IMR-90 (cell line): ENCODE measurements around the gene PCNX2. TPM values are rescaled to one million over a fixed set of nuclear protein-coding genes. Genes with fewer than 3 reads are reported as not detected.

Experiments used
- ATAC-seq: fragments of 200-7000 bp; cut with Tn5 transposase; 2 replicates; pipeline ENCODE4 v1.9.1; 2020; ENCODE audit warnings: low read depth, mild to moderate bottlenecking, moderate library complexity
- BruUV-seq: library from RNA; stranded (reverse); fragments of 400-500 nt; replicated peaks from 2 replicates; lab custom pipeline; 2021; lab: Mats Ljungman, UMichigan
- CTCF ChIA-PET: fragments of 300-600 bp; formaldehyde crosslinking; extraction: SDS; loops from one replicate; lab custom pipeline; 2021; ENCODE audit warnings: antibody characterized with exemption; lab: Yijun Ruan, JAX
- POLR2A ChIA-PET: fragments of 300-600 bp; sonication (Branson Sonifier 250); formaldehyde crosslinking; loops from one replicate; lab custom pipeline; 2022; ENCODE audit warnings: antibody characterized with exemption; ENCODE audit not compliant: unreplicated experiment; lab: Charles Lee
- DNase-seq: peaks from one replicate; pipeline ENCODE4 v3.0.0; 2013
- H2AFZ ChIP-seq: replicated peaks from 2 replicates; pipeline ENCODE3; 2013; ENCODE audit warnings: low read length, mild to moderate bottlenecking; ENCODE audit not compliant: poor library complexity
- H2AK5ac ChIP-seq: 2 replicates; pipeline ENCODE4 v1.6.1; 2013; ENCODE audit warnings: low read depth, low read length, inconsistent platforms
- H2AK9ac ChIP-seq: replicated peaks from 2 replicates; pipeline ENCODE3; 2013; ENCODE audit warnings: mild to moderate bottlenecking, low read depth, low read length, moderate library complexity; ENCODE audit not compliant: poor library complexity
- H2BK120ac ChIP-seq: 2 replicates; pipeline ENCODE4 v1.6.1; 2013; ENCODE audit warnings: low read depth, low read length, inconsistent platforms
- H2BK15ac ChIP-seq: 3 replicates; pipeline ENCODE4 v1.6.1; 2013; ENCODE audit warnings: low read depth, low read length, inconsistent platforms
- H2BK20ac ChIP-seq: 2 replicates; pipeline ENCODE4 v1.6.1; 2013; ENCODE audit warnings: low read depth, mild to moderate bottlenecking, inconsistent platforms, low read length, moderate library complexity
- H2BK5ac ChIP-seq: 2 replicates; pipeline ENCODE4 v1.6.1; 2013; ENCODE audit warnings: mild to moderate bottlenecking, low read depth, low read length, inconsistent platforms; ENCODE audit not compliant: poor library complexity, severe bottlenecking
- H3K14ac ChIP-seq: replicated peaks from 2 replicates; pipeline ENCODE4 v1.6.1; 2013; ENCODE audit warnings: low read depth, low read length, inconsistent platforms
- H3K18ac ChIP-seq: 2 replicates; pipeline ENCODE4 v1.6.1; 2013; ENCODE audit warnings: low read depth, low read length, control low read depth
- H3K23ac ChIP-seq: 2 replicates; pipeline ENCODE4 v1.6.1; 2013; ENCODE audit warnings: low read depth, low read length, inconsistent platforms
- H3K27ac ChIP-seq: 2 replicates; pipeline ENCODE4 v1.5.1; 2013; ENCODE audit warnings: mild to moderate bottlenecking, control low read depth, low read length; ENCODE audit not compliant: insufficient read depth
- H3K27me3 ChIP-seq: 2 replicates; pipeline ENCODE4 v1.6.1; 2013; ENCODE audit warnings: low read length; ENCODE audit not compliant: control insufficient read depth, insufficient read depth
- H3K36me3 ChIP-seq: 2 replicates; pipeline ENCODE4 v1.6.1; 2013; ENCODE audit warnings: low read length, mixed read lengths; ENCODE audit not compliant: control insufficient read depth, insufficient read depth
- H3K4ac ChIP-seq: 2 replicates; pipeline ENCODE4 v1.6.1; 2013; ENCODE audit warnings: low read depth, low read length, inconsistent platforms
- H3K4me1 ChIP-seq: 2 replicates; pipeline ENCODE4 v1.6.1; 2013; ENCODE audit warnings: low read length, mixed read lengths; ENCODE audit not compliant: control insufficient read depth, insufficient read depth
- H3K4me2 ChIP-seq: 2 replicates; pipeline ENCODE4 v1.6.1; 2013; ENCODE audit warnings: low read depth, mild to moderate bottlenecking, control low read depth, low read length, moderate library complexity
- H3K4me3 ChIP-seq: 2 replicates; pipeline ENCODE4 v1.5.1; 2013; ENCODE audit warnings: low read depth, mild to moderate bottlenecking, control low read depth, low read length, moderate library complexity; ENCODE audit not compliant: insufficient read depth
- H3K56ac ChIP-seq: 2 replicates; pipeline ENCODE4 v1.6.1; 2013; ENCODE audit warnings: low read length, inconsistent platforms; ENCODE audit not compliant: insufficient read depth; ENCODE audit errors: extremely low read depth
- H3K79me1 ChIP-seq, 2 experiments: 2 replicates each; pipeline ENCODE4 v1.6.1; 2013; ENCODE audit warnings: low read length in 2 of 2, inconsistent platforms in 1 of 2, low read depth in 1 of 2
- H3K9ac ChIP-seq: 2 replicates; pipeline ENCODE4 v1.6.1; 2013; ENCODE audit warnings: low read depth, low read length, control low read depth
- H3K9me1 ChIP-seq: 2 replicates; pipeline ENCODE4 v1.6.1; 2013; ENCODE audit warnings: low read length, inconsistent platforms; ENCODE audit not compliant: insufficient read depth
- H3K9me3 ChIP-seq: 2 replicates; pipeline ENCODE4 v1.6.1; 2013; ENCODE audit warnings: low read length; ENCODE audit not compliant: control insufficient read depth, insufficient read depth
- H4K20me1 ChIP-seq: 2 replicates; pipeline ENCODE4 v1.6.1; 2013; ENCODE audit warnings: low read length, inconsistent platforms; ENCODE audit not compliant: insufficient read depth
- H4K5ac ChIP-seq: 2 replicates; pipeline ENCODE4 v1.6.1; 2013; ENCODE audit warnings: mild to moderate bottlenecking, low read depth, low read length, control low read depth
- H4K8ac ChIP-seq, 2 experiments: 2 replicates each; pipeline ENCODE4 v1.6.1; 2013; ENCODE audit warnings: low read depth in 2 of 2, low read length in 2 of 2, control low read depth in 1 of 2, inconsistent platforms in 1 of 2
- H4K91ac ChIP-seq: 2 replicates; pipeline ENCODE4 v1.6.1; 2013; ENCODE audit warnings: low read depth, low read length, inconsistent platforms; ENCODE audit not compliant: insufficient read depth
- BHLHE40 ChIP-seq: fragments of 150-350 bp; IDR thresholded peaks from 2 replicates; pipeline ENCODE4 v1.6.1; 2016; ENCODE audit warnings: mild to moderate bottlenecking, low read depth, low read length
- CEBPB ChIP-seq: IDR thresholded peaks from 2 replicates; pipeline ENCODE4 v1.6.1; 2012; ENCODE audit warnings: low read depth, low read length, improper control_type of control experiment
- CHD1 ChIP-seq: IDR thresholded peaks from 2 replicates; pipeline ENCODE4 v1.6.1; 2012; ENCODE audit warnings: low read depth, low read length, improper control_type of control experiment
- ELK1 ChIP-seq: fragments of 150-350 bp; IDR thresholded peaks from 2 replicates; pipeline ENCODE4 v1.6.1; 2016; ENCODE audit warnings: low read depth, mild to moderate bottlenecking, low read length, moderate library complexity, borderline replicate concordance
- FOS ChIP-seq: fragments of 150-350 bp; IDR thresholded peaks from 2 replicates; pipeline ENCODE4 v1.6.1; 2016; ENCODE audit warnings: low read depth, low read length
- MAFK ChIP-seq: IDR thresholded peaks from 2 replicates; pipeline ENCODE4 v1.6.1; 2012; ENCODE audit warnings: low read depth, low read length, improper control_type of control experiment
- MAZ ChIP-seq: IDR thresholded peaks from 2 replicates; pipeline ENCODE4 v1.6.1; 2012; ENCODE audit warnings: low read depth, mild to moderate bottlenecking, low read length, improper control_type of control experiment, moderate library complexity, borderline replicate concordance
- MXI1 ChIP-seq: IDR thresholded peaks from 2 replicates; pipeline ENCODE4 v1.6.1; 2012; ENCODE audit warnings: low read depth, mild to moderate bottlenecking, low read length, moderate library complexity, borderline replicate concordance
- NFE2L2 ChIP-seq: fragments of 150-350 bp; IDR thresholded peaks from 2 replicates; pipeline ENCODE4 v1.6.1; 2016; ENCODE audit warnings: low read depth, mild to moderate bottlenecking, low read length
- POLR2A ChIP-seq: IDR thresholded peaks from 2 replicates; pipeline ENCODE4 v1.6.1; 2012; ENCODE audit warnings: mild to moderate bottlenecking, low read depth, low read length
- RAD21 ChIP-seq: IDR thresholded peaks from 2 replicates; pipeline ENCODE4 v1.6.1; 2012; ENCODE audit warnings: low read length, improper control_type of control experiment
- RFX5 ChIP-seq: IDR thresholded peaks from 2 replicates; pipeline ENCODE4 v1.8.0; 2012; ENCODE audit warnings: low read depth, mild to moderate bottlenecking, low read length, moderate library complexity
- SMC3 ChIP-seq: fragments of 150-350 bp; IDR thresholded peaks from 2 replicates; pipeline ENCODE4 v1.6.1; 2016; ENCODE audit warnings: low read depth, mild to moderate bottlenecking, antibody characterized with exemption, low read length, moderate library complexity
- WGBS, 2 experiments: methylation state at CpG; one replicate each; pipeline versions ENCODE4 v1.1.5 to v1.1.7; 2013; ENCODE audit warnings: missing lambda C conversion rate in 2 of 2; ENCODE audit not compliant: insufficient read length in 1 of 2; ENCODE audit errors: extremely low coverage in 2 of 2; 5-methylcytosine and 5-hydroxymethylcytosine counted together
- dilution Hi-C: fragments of 300-500 bp; cut with HindIII; formaldehyde crosslinking; loops from one replicate; pipeline ENCODE4 v1.14.3; 2018; ENCODE audit warnings: low sequenced_read_pairs; ENCODE audit not compliant: unreplicated experiment
- in situ Hi-C: fragments of 300-500 bp; cut with MboI; formaldehyde crosslinking; loops from 3 replicates; pipeline ENCODE4 v1.14.3; 2019; ENCODE audit warnings: low sequenced_read_pairs, inconsistent platforms, mixed read lengths
- intact Hi-C: fragments of 100-400 bp; cut with micrococcal nuclease; formaldehyde crosslinking; loops from 2 replicates; pipeline ENCODE4 v1.10.0; 2022
- polyA plus RNA-seq, 3 experiments: library from polyadenylated mRNA; depleted of rRNA; stranded (reverse); fragments of >200 nt; gene quantifications; 2 replicates each; pipeline ENCODE4 v1.2.3, GENCODE V29; 2012; ENCODE audit warnings: low replicate concordance in 1 of 3
- total RNA-seq: library from RNA; depleted of rRNA; stranded (reverse); fragments of >200 nt; gene quantifications from 2 replicates; pipeline ENCODE4 v1.2.3, GENCODE V29; 2012
- TF ChIP-seq, protein P1 (sequence below): fragments of 150-350 bp; IDR thresholded peaks from 2 replicates; pipeline ENCODE4 v1.6.1; 2017; ENCODE audit warnings: mild to moderate bottlenecking, antibody characterized with exemption, low read length, low read depth
- TF ChIP-seq, protein P2 (sequence below): conservative IDR thresholded peaks from 2 replicates; pipeline ENCODE4 v1.5.1; 2012; ENCODE audit warnings: mild to moderate bottlenecking, low read depth, low read length, improper control_type of control experiment

Gene PCNX2
- total and polyA plus RNA-seq, 2 of the 4 experiments (the other 2 are of a cell fraction) = 15.9 to 22.6 TPM

DNA sequence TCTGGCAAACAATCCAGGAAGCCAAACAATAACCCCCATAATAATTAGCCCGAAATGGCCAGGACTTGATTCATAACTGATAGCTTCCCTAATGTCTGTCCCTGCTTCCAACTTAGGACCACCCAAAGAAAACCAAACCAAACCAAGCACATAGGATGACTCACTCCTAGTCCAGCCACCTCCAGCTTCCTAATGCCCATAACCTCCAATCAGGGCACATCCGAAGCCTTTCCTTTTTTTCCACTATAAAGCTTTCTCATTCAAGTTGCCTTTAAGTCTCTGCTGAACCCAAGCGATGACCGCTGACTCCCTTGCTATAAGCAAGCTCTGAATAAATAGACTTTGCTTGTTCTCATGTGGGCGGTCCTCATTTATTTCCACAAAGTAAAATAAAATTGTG, 40.4 kb downstream of the PCNX2 start:
- no peaks in the 10 kb centered on the region for H3K27me3 ChIP-seq
- H3K56ac ChIP-seq = no peak overlapping the region
- H3K9ac ChIP-seq = no peak overlapping the region
- no peak overlapping the region for H2BK15ac ChIP-seq
- H2AK5ac ChIP-seq = no peak overlapping the region
- no peak overlapping the region for H3K4me2 ChIP-seq
- H3K36me3 ChIP-seq = peaks cover 20% of the 10 kb centered on the region
- H2AFZ ChIP-seq = no peak overlapping the region
- ChIA-PET POLR2A (no interaction called here), CTCF (no interaction called here)
- no peak overlapping the region for H2AK9ac ChIP-seq
- H2BK5ac ChIP-seq = no peak overlapping the region
- H3K4me3 ChIP-seq = no peak overlapping the region
- H3K79me1 ChIP-seq = peaks cover 7 to 8% of the 10 kb centered on the region in 2 experiments; a peak in 3 of 4 replicates
- in situ Hi-C loops = no loop called here
- intact Hi-C loops = no loop called here
- dilution Hi-C loops = no loop called here
- no peak overlapping the region for H4K5ac ChIP-seq
- H4K8ac ChIP-seq = no peak overlapping the region
- no TSS peak for BruUV-seq
- no peaks in the 10 kb centered on the region; the same call in 1 of the 2 replicates for H4K20me1 ChIP-seq
- H3K9me3 ChIP-seq = no peaks in the 10 kb centered on the region
- H4K91ac ChIP-seq = no peak overlapping the region
- 0 out of 2 replicates have a peak overlapping the region, but pooled peaks have one; percentile 2 for H3K4ac ChIP-seq
- H2BK120ac ChIP-seq = peak overlapping the region; percentile 27; the same call in 1 of the 2 replicates
- no peak overlapping the region for H2BK20ac ChIP-seq
- peaks cover 13% of the 10 kb centered on the region for H3K9me1 ChIP-seq
- WGBS, 2 experiments = no CpG with 5 or more reads among the region's 5 CpGs
- TF ChIP-seq NFE2L2 (no peak), RAD21 (no peak), RFX5 (no peak), CEBPB (no peak), MAZ (no peak), MXI1 (no peak), ELK1 (no peak), CHD1 (no peak), BHLHE40 (no peak), FOS (no peak), SMC3 (no peak), POLR2A (no peak), MAFK (no peak)
- TF ChIP-seq, protein P1, sequence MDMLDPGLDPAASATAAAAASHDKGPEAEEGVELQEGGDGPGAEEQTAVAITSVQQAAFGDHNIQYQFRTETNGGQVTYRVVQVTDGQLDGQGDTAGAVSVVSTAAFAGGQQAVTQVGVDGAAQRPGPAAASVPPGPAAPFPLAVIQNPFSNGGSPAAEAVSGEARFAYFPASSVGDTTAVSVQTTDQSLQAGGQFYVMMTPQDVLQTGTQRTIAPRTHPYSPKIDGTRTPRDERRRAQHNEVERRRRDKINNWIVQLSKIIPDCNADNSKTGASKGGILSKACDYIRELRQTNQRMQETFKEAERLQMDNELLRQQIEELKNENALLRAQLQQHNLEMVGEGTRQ = no peak
- TF ChIP-seq, protein P2, sequence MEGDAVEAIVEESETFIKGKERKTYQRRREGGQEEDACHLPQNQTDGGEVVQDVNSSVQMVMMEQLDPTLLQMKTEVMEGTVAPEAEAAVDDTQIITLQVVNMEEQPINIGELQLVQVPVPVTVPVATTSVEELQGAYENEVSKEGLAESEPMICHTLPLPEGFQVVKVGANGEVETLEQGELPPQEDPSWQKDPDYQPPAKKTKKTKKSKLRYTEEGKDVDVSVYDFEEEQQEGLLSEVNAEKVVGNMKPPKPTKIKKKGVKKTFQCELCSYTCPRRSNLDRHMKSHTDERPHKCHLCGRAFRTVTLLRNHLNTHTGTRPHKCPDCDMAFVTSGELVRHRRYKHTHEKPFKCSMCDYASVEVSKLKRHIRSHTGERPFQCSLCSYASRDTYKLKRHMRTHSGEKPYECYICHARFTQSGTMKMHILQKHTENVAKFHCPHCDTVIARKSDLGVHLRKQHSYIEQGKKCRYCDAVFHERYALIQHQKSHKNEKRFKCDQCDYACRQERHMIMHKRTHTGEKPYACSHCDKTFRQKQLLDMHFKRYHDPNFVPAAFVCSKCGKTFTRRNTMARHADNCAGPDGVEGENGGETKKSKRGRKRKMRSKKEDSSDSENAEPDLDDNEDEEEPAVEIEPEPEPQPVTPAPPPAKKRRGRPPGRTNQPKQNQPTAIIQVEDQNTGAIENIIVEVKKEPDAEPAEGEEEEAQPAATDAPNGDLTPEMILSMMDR = no peak
- peaks cover 10% of the 10 kb centered on the region for H3K4me1 ChIP-seq
- ATAC-seq = no peak
- H3K23ac ChIP-seq = peak overlapping the region; percentile 73
- H3K27ac ChIP-seq = no peak overlapping the region
- no peak overlapping the region for H3K14ac ChIP-seq
- peak overlapping the region; percentile 12; the same call in 1 of the 2 replicates for H3K18ac ChIP-seq
- DNase-seq = no peak
